Caco-2 (cell line): Measurements from ENCODE around the gene ZNF385C. TPM values are rescaled to one million over a fixed set of nuclear protein-coding genes. Genes with fewer than 3 reads are reported as not detected.

ENCODE experiments used
- BruUV-seq: library from RNA; stranded (reverse); fragments of 400-500 nt; replicated peaks from 2 replicates; lab custom pipeline; 2021; lab: Mats Ljungman, UMichigan
- CTCF ChIA-PET: fragments of 300-600 bp; sonication (Branson Sonifier 250); formaldehyde crosslinking; loops from one replicate; lab custom pipeline; 2022; ENCODE audit warnings: antibody characterized with exemption; lab: Charles Lee
- POLR2A ChIA-PET: fragments of 300-600 bp; sonication (Branson Sonifier 250); formaldehyde crosslinking; loops from one replicate; lab custom pipeline; 2022; ENCODE audit warnings: antibody characterized with exemption; lab: Charles Lee
- DNase-seq, 2 experiments: peaks; one replicate each; pipeline versions ENCODE4 v3.0.0 to v3.0.0-alpha.2; 2020 to 2022
- H3K27me3 ChIP-seq: replicated peaks from 2 replicates; pipeline ENCODE4 v1.6.0; 2011; ENCODE audit warnings: low read length; ENCODE audit not compliant: control insufficient read depth, insufficient read depth
- H3K36me3 ChIP-seq: 2 replicates; pipeline ENCODE4 v1.5.1; 2011; ENCODE audit warnings: low read length; ENCODE audit not compliant: control insufficient read depth, insufficient read depth
- H3K4me1 ChIP-seq: fragments of 250-450 bp; sonication (Bioruptor Pico); 2 replicates; pipeline ENCODE4 v1.5.1; 2020; ENCODE audit warnings: mild to moderate bottlenecking
- H3K4me3 ChIP-seq: 2 replicates; pipeline ENCODE4 v1.5.1; 2011; ENCODE audit warnings: low read depth, mild to moderate bottlenecking, control low read depth, low read length
- H3K9me3 ChIP-seq: fragments of 250-450 bp; sonication (Bioruptor Pico); 2 replicates; pipeline ENCODE4 v1.5.1; 2020; ENCODE audit warnings: mild to moderate bottlenecking, moderate library complexity
- H3K27ac Mint-ChIP-seq: one replicate; pipeline ENCODE4 v1.8.0; 2022; ENCODE audit warnings: mixed read lengths; ENCODE audit not compliant: unreplicated experiment
- H3K27me3 Mint-ChIP-seq: one replicate; pipeline ENCODE4 v1.8.0; 2022; ENCODE audit warnings: mixed read lengths; ENCODE audit not compliant: insufficient read depth, unreplicated experiment
- H3K36me3 Mint-ChIP-seq: one replicate; pipeline ENCODE4 v1.8.0; 2022; ENCODE audit warnings: mild to moderate bottlenecking, mixed read lengths; ENCODE audit not compliant: insufficient read depth, unreplicated experiment
- H3K4me1 Mint-ChIP-seq: one replicate; pipeline ENCODE4 v1.8.0; 2022; ENCODE audit warnings: low read depth, mixed read lengths; ENCODE audit not compliant: unreplicated experiment
- H3K4me3 Mint-ChIP-seq: one replicate; pipeline ENCODE4 v1.8.0; 2022; ENCODE audit warnings: mild to moderate bottlenecking, moderate library complexity, mixed read lengths; ENCODE audit not compliant: unreplicated experiment
- H3K9me3 Mint-ChIP-seq: one replicate; pipeline ENCODE4 v1.8.0; 2022; ENCODE audit warnings: mixed read lengths; ENCODE audit not compliant: unreplicated experiment
- CTCF ChIP-seq, 2 experiments: fragments of 200-600 bp in 1 of 2; IDR thresholded peaks; 1 replicate in 1 of 2; 2 replicates in 1 of 2; pipeline versions ENCODE4 v1.5.1 to v1.8.0; 2011 to 2022; ENCODE audit warnings: antibody characterized with exemption in 1 of 2, control low read depth in 1 of 2, inconsistent platforms in 1 of 2, low read depth in 1 of 2, low read length in 1 of 2, mild to moderate bottlenecking in 1 of 2, moderate library complexity in 1 of 2; ENCODE audit not compliant: insufficient read depth in 1 of 2, severe bottlenecking in 1 of 2, unreplicated experiment in 1 of 2
- intact Hi-C: fragments of 100-400 bp; cut with micrococcal nuclease; formaldehyde crosslinking; loops from one replicate; pipeline ENCODE4 v1.10.0; 2022; ENCODE audit not compliant: unreplicated experiment
- total RNA-seq: library from RNA; stranded (reverse); gene quantifications from 2 replicates; pipeline ENCODE4 v1.2.3, GENCODE V29; 2022

Gene ZNF385C
- total RNA-seq, 1 experiment from 2014 or later, result 1.5 TPM

GRCh38 chr17:42104264-42104663 is 6.0 kb upstream of the ZNF385C start:
- H3K9me3 ChIP-seq, result no peaks in the 10 kb centered on the region
- CTCF ChIA-PET, result interaction anchor here (2.3 kb wide), 1 partner anchor 37 kb away, joined by 7 read pairs; no protein-coding TSS in a partner anchor

GRCh38 chr17:42103221-42103954 is 5.1 kb upstream of the ZNF385C start:
- Histone ChIP-seq H3K27me3 (no peaks in the 10 kb centered on the region), H3K4me1 (no peaks in the 10 kb centered on the region), H3K36me3 (no peaks in the 10 kb centered on the region), H3K9me3 (no peaks in the 10 kb centered on the region), H3K4me3 (no peak overlapping the region)
- POLR2A ChIA-PET, result interaction anchor here (0.6 to 0.7 kb wide), 2 partner anchors 38 to 120 kb away, joined by 3 to 8 read pairs; no protein-coding TSS in a partner anchor
- Mint-ChIP-seq H3K36me3 (no peaks in the 10 kb centered on the region), H3K27ac (no peak overlapping the region), H3K9me3 (no peaks in the 10 kb centered on the region), H3K4me3 (no peak overlapping the region), H3K27me3 (peaks cover 3% of the 10 kb centered on the region), H3K4me1 (no peaks in the 10 kb centered on the region)
- no peak for TF ChIP-seq CTCF (IDR thresholded peaks at IDR 0.05; ENCODE audit: insufficient read depth in 1 of 2, low read depth in 1 of 2, low read length in 1 of 2, severe bottlenecking in 1 of 2, unreplicated experiment in 1 of 2)
- intact Hi-C loops, result no loop called here
- no TSS peak for BruUV-seq
- no peak for DNase-seq
- CTCF ChIA-PET, result interaction anchor here (0.7 to 2.3 kb wide), 2 partner anchors 26 to 36 kb away, joined by 4 to 7 read pairs; no protein-coding TSS in a partner anchor

More at GRCh38 chr17:42104264-42104663, 6.0 kb upstream of the ZNF385C start:
- no peaks in the 10 kb centered on the region for H3K4me1 Mint-ChIP-seq
- no peak for TF ChIP-seq CTCF (IDR thresholded peaks at IDR 0.05; ENCODE audit: insufficient read depth in 1 of 2, low read depth in 1 of 2, low read length in 1 of 2, severe bottlenecking in 1 of 2, unreplicated experiment in 1 of 2)
- H3K4me1 ChIP-seq, result no peaks in the 10 kb centered on the region
- H3K27ac Mint-ChIP-seq, result no peak overlapping the region
- intact Hi-C loops, result no loop called here
- no peak for DNase-seq
- H3K27me3 ChIP-seq, result no peaks in the 10 kb centered on the region
- peaks cover 3% of the 10 kb centered on the region for H3K27me3 Mint-ChIP-seq
- POLR2A ChIA-PET, result no interaction called here
- no peak overlapping the region for H3K4me3 Mint-ChIP-seq
- no TSS peak for BruUV-seq
- H3K9me3 Mint-ChIP-seq, result no peaks in the 10 kb centered on the region
- H3K4me3 ChIP-seq, result no peak overlapping the region
- no peaks in the 10 kb centered on the region for H3K36me3 ChIP-seq
- H3K36me3 Mint-ChIP-seq, result no peaks in the 10 kb centered on the region

- no peaks in the 10 kb centered on the region for H3K36me3 Mint-ChIP-seq
- Histone ChIP-seq H3K4me1 (peaks cover 8% of the 10 kb centered on the region), H3K9me3 (no peaks in the 10 kb centered on the region), H3K4me3 (no peak overlapping the region), H3K36me3 (no peaks in the 10 kb centered on the region), H3K27me3 (0 out of 2 replicates have a peak, but pooled peaks cover 2% of the 10 kb centered on the region)
- ChIA-PET CTCF (interaction anchor here (0.5 to 1.5 kb wide), 8 partner anchors 14 to 190 kb away, joined by 3 to 9 read pairs (median 4); no protein-coding TSS in a partner anchor), POLR2A (interaction anchor here (0.5 kb wide), 1 partner anchor 54 kb away, joined by 3 read pairs; no protein-coding TSS in a partner anchor)
- no peak overlapping the region for H3K4me3 Mint-ChIP-seq
- intact Hi-C loops, result loop anchor here (1.0 to 2.0 kb wide), 3 partner anchors 34 to 138 kb away; no protein-coding TSS in a partner anchor
- H3K4me1 Mint-ChIP-seq, result no peaks in the 10 kb centered on the region
- peaks cover 3% of the 10 kb centered on the region for H3K27me3 Mint-ChIP-seq
- no peak overlapping the region for H3K27ac Mint-ChIP-seq
- no TSS peak for BruUV-seq
- peak; percentile 74 to 84 for DNase-seq
- peak; percentile 84 to 89 for TF ChIP-seq CTCF (IDR thresholded peaks at IDR 0.05; ENCODE audit: insufficient read depth in 1 of 2, low read depth in 1 of 2, low read length in 1 of 2, severe bottlenecking in 1 of 2, unreplicated experiment in 1 of 2)
- H3K9me3 Mint-ChIP-seq, result no peaks in the 10 kb centered on the region
Measured at GRCh38 chr17:42101513-42102292, 3.4 kb upstream of the ZNF385C start.
